HG02870 (cell line): ENCODE data around the gene ZNG1F.
A peak's percentile ranks its signal among the peaks of the same experiment; 100 is the strongest.
"Not testable (repeated sequence)": the region's sequence is repeated elsewhere in the genome, so short reads cannot be mapped to it uniquely, and the experiment has no call there.

Experiments used
- ATAC-seq: cut with Tn5 transposase; IDR thresholded peaks from one replicate; pipeline ENCODE4 v1.9.1; 2021; ENCODE audit warnings: mild to moderate bottlenecking, moderate library complexity; ENCODE audit not compliant: unreplicated experiment

ZNG1F gene

GRCh38 chr9:41189217-41189616 lies at the start of gene ZNG1F:
Gene ZNG1F (minus strand): TSS chr9:41189317. CDS start chr9:41189258, 59 bp downstream.
- ATAC-seq, result not testable (repeated sequence)

GRCh38 chr9:41237110-41237749 lies 48.1 kb upstream of the ZNG1F start:
- not testable (repeated sequence) for ATAC-seq

- not testable (repeated sequence) for ATAC-seq
Measured at GRCh38 chr9:41236486-41237109, 47.5 kb upstream of the ZNG1F start.

DNA sequence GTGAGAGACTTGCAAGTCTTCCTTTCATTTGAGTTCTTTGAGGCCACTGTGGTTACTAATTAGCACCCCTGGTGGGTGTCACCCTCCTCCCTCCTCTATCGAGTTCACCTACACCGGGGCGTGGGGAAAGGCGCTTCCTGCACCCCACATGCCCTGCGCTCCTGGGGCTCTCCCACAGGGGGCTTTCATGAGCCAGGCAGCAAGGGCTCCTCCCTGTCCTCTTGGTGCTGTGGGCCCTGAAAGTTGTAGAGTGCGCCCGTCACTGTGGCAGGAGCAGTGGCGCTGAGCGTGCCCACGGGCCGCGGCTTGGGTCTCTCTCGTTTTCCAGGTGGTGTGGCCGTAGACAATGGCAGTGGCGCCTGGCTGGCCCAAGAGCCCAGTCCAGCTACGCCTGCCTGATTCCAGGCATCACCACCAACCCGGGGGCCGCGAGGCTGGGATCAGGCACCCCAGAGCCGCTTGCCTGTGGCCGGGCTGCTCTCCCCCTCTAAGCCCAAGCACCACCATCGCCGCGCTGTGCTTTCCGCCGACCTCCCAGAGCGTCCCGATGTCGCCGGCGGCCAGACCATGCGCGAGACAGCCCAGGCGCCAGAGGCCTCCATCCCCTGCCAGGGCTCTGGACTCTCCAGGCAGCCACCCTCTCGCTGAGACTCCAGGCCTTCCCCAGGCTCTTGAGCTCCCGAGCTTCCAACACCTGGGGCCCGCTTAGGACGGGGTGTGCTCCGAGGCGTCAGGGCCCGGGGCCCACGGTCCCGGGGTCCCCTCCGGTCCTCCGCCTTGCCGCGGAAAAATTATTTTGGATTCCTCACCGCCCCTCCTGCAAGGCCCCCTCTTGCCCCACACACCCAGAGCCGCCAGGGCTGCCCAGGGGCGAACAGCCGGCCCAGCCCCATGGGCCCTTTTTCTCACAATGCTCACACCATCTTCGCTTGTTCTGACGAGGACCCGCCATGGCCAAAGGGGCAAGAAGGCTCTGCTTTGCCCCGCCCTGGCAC lies 46.0 kb upstream of the ZNG1F start:
- ATAC-seq, result peak; percentile 100

DNA sequence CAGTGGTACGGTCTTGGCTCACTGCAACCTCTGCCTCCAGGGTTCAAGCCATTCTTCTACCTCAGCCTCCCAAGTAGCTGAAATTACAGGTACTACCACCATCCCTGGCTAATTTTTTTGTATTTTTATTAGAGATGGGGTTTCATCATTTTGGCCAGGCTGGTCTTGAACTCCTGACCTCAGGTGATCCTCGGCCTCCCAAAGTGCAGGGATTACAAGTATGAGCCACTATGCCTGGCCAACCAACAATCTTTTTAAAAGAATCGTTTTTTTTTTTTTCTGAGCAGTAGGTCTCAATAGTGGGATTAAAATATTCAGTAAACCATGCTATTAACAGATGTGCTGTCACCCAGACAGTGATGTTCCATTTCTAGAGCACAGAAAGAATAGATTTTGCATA lies 45.1 kb upstream of the ZNG1F start:
- ATAC-seq, result not testable (repeated sequence)

DNA sequence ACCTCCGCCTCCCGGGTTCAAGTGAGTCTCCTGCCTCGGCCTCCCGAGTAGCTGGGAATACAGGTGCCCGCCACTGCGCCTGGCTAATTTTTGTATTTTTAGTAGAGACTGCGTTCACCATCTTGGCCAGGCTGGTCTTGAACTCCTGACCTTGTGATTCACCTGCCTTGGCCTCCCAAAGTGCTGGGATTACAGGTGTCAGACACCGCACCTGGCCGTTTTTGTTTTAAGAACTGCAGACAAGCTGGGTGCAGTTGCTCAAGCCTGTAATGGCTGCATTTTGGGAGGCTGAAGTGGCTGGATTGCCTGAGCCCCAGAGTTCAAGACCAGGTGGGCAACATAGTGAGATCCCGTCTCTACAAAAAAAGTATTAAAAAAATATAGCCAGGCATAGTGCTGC lies 43.2 kb upstream of the ZNG1F start:
- ATAC-seq, result not testable (repeated sequence)

DNA sequence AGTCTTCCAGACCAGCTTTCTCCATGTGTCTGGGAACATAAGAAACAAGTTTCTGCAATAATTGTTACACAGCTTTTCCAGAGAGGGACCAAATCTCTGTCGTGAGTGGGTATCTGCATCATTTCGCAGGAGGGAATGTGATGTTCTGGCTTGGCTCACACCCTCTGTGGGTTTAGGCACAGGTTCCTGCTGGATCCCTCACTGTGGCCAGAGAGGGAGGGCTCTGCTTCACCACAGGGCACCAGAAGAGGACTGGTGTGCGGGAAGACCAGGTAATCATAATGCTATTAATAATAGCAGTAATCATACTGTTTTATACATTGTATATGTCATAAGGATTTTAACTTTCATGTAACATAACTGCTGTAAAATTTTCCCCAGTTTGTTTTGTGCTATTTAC lies 41.3 kb upstream of the ZNG1F start:
- ATAC-seq, result not testable (repeated sequence)

DNA sequence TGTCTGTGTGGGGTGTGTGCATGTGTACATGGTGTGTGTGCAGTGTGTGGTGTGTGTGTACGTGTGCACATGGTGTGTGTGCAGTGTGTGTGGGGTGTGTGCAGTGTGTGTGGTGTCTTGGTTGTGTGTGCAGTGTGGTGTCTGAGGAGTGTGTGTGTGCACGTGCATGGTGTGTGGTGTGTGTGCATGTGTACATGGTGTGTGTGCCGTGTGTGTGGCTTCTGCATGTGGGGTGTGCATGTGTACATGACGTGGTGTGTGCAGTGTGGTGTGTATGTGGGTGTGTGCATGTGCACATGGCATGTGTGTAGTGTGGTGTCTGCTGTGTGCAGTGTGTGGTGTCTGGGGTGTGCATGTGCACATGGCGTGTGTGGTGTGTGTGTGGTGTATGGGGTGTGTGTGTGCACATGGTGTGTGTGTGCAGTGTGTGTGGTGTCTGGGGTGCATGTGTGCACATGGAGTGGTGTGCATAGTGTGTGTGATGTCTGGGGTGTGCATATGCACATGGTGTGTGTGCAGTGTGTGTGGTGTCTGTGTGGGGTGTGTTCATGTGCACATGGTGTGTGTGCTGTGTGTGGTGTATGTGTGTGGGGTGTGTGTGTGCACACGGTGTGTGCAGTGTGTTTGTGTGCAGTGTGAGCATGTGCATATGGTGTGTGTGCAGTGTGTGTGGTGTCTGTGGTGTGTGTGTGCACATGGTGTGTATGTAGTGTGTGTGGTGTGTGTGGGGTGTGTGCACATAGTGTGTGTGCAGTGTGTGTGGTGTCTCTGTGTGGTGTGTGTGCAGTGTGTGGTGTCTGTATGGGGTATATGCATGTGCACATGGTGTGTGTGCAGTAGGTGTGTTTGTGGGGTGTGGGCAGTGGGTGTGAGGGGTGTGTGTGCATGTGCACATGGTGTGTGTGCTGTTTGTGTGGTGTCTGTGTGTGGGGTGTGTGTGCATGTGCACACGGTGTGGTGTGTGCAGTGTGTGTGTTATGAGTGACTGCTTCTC lies 40.6 kb upstream of the ZNG1F start:
- ATAC-seq, result no peak

DNA sequence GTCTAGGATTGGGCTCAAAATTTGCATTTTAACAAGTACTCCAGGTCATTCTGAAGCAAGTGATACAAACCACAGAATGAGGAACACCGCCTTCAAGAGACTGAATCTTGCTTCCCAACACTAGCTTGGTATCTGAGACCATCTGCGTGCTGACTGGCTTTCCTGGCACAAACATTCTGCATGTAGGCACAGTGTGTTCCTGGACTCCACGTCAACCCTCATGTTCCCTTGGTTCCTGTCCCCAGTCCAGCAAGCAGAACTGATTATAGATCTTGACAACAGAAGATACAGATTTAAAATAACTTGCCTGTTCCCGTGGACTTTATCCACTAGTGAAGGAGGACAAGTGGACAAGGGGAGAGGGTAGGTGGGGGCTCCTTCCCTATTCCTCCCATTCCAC lies 30.7 kb upstream of the ZNG1F start:
- ATAC-seq, result not testable (repeated sequence)

DNA sequence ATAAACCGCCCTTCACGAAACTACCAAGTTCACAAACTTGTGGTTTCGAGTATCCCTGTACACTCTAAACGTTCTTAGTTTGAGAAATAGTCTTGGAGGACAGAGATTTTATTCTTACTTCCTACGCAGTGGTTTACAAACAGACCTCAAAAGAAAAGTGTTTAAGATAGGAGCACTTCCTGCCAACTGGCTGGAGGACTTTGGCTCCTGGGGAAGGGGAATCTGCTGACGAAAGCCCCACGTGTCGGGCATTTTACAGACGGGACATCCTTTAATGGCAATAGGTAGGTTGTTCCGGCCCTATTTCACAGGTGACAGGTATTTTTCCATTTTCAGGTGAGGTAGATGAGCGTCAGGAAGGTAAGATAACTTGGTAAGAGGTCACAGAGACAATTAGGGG lies 678 bp downstream of the ZNG1F start:
- not testable (repeated sequence) for ATAC-seq

- ATAC-seq, result not testable (repeated sequence)
Measured at GRCh38 chr9:41174994-41175393, 14.1 kb downstream of the ZNG1F start.

GRCh38 chr9:41150116-41150515 lies 39.0 kb downstream of the ZNG1F start:
- not testable (repeated sequence) for ATAC-seq

- not testable (repeated sequence) for ATAC-seq
Measured at GRCh38 chr9:41141878-41142277, 47.2 kb downstream of the ZNG1F start.

GRCh38 chr9:41128581-41128980 lies 60.5 kb downstream of the ZNG1F start, which contains the start of gene FOXD4L6:
Gene FOXD4L6 (minus strand): TSS chr9:41128681. CDS start chr9:41128383, 298 bp downstream.
- not testable (repeated sequence) for ATAC-seq

GRCh38 chr9:41126746-41127446 lies 62.2 kb downstream of the ZNG1F start:
- not testable (repeated sequence) for ATAC-seq

- not testable (repeated sequence) for ATAC-seq
Measured at GRCh38 chr9:41125936-41126335, 63.2 kb downstream of the ZNG1F start.

GRCh38 chr9:41125109-41125658 lies 63.9 kb downstream of the ZNG1F start:
- not testable (repeated sequence) for ATAC-seq

- not testable (repeated sequence) for ATAC-seq
Measured at GRCh38 chr9:41124250-41125108, 64.6 kb downstream of the ZNG1F start.
